Erythroblast (primary cell): Measurements from ENCODE around the gene USP12.

Experiments
- GATA1 ChIP-seq: IDR thresholded peaks from 2 replicates; pipeline ENCODE4 v1.6.1; 2011; ENCODE audit warnings: low read depth, mild to moderate bottlenecking, control low read depth, low read length, moderate library complexity
- POLR2A ChIP-seq: IDR thresholded peaks from 2 replicates; pipeline ENCODE4 v1.6.1; 2011; ENCODE audit warnings: mild to moderate bottlenecking, low read length

- TF ChIP-seq POLR2A = no peak
- no peak for TF ChIP-seq GATA1
Observed at GRCh38 chr13:27028683-27029480, 142.7 kb downstream of the USP12 start.
